ENCODE data around the gene DUSP28.

The DUSP28 gene

GRCh38 chr2:240577281-240578109 lies 17.3 kb downstream of the DUSP28 start:
- H3K4me3 Mint-ChIP-seq: no peak overlapping the region
- peaks cover 62% of the 10 kb centered on the region for H3K4me1 Mint-ChIP-seq (ENCODE audit: low read depth)
- intact Hi-C loops (cut with micrococcal nuclease): no loop called here
- H3K27ac Mint-ChIP-seq: peak overlapping the region; percentile 87
- peaks cover 93% of the 10 kb centered on the region for H3K36me3 Mint-ChIP-seq (ENCODE audit: low read depth)
- H3K27me3 Mint-ChIP-seq: no peaks in the 10 kb centered on the region
- no peaks in the 10 kb centered on the region for H3K9me3 Mint-ChIP-seq

- peaks cover 63% of the 10 kb centered on the region for H3K4me1 Mint-ChIP-seq (ENCODE audit: low read depth)
- intact Hi-C loops (cut with micrococcal nuclease): no loop called here
- H3K27me3 Mint-ChIP-seq: no peaks in the 10 kb centered on the region
- no peaks in the 10 kb centered on the region for H3K9me3 Mint-ChIP-seq
- H3K27ac Mint-ChIP-seq: peak overlapping the region; percentile 87
- H3K36me3 Mint-ChIP-seq (ENCODE audit: low read depth): peaks cover 91% of the 10 kb centered on the region
- H3K4me3 Mint-ChIP-seq: no peak overlapping the region
Measured at GRCh38 chr2:240578110-240578450, 17.9 kb downstream of the DUSP28 start.

- Mint-ChIP-seq H3K36me3 (ENCODE audit: low read depth) (peaks cover 90% of the 10 kb centered on the region), H3K27me3 (no peaks in the 10 kb centered on the region), H3K9me3 (no peaks in the 10 kb centered on the region), H3K27ac (peak overlapping the region; percentile 87), H3K4me1 (ENCODE audit: low read depth) (peaks cover 68% of the 10 kb centered on the region), H3K4me3 (no peak overlapping the region)
- intact Hi-C loops (cut with micrococcal nuclease): no loop called here
Measured at GRCh38 chr2:240578488-240578887, 18.3 kb downstream of the DUSP28 start.

- H3K27me3 Mint-ChIP-seq: no peaks in the 10 kb centered on the region
- intact Hi-C loops (cut with micrococcal nuclease): no loop called here
- no peaks in the 10 kb centered on the region for H3K9me3 Mint-ChIP-seq
- peak overlapping the region; percentile 87 for H3K27ac Mint-ChIP-seq
- peaks cover 83% of the 10 kb centered on the region for H3K36me3 Mint-ChIP-seq (ENCODE audit: low read depth)
- peak overlapping the region; percentile 54 for H3K4me3 Mint-ChIP-seq
- H3K4me1 Mint-ChIP-seq (ENCODE audit: low read depth): peaks cover 74% of the 10 kb centered on the region
Measured at GRCh38 chr2:240579071-240579762, 19.1 kb downstream of the DUSP28 start.

- peak overlapping the region; percentile 54 for H3K4me3 Mint-ChIP-seq
Measured at GRCh38 chr2:240579771-240580614, 19.8 kb downstream of the DUSP28 start.

GRCh38 chr2:240581811-240582210 lies 21.7 kb downstream of the DUSP28 start:
- Mint-ChIP-seq H3K27ac (peak overlapping the region; percentile 43), H3K4me3 (no peak overlapping the region), H3K36me3 (ENCODE audit: low read depth) (peaks cover 71% of the 10 kb centered on the region), H3K9me3 (no peaks in the 10 kb centered on the region), H3K4me1 (ENCODE audit: low read depth) (peaks cover 78% of the 10 kb centered on the region), H3K27me3 (no peaks in the 10 kb centered on the region)
- intact Hi-C loops (cut with micrococcal nuclease): no loop called here

More at GRCh38 chr2:240579771-240580614, 19.8 kb downstream of the DUSP28 start:
- Mint-ChIP-seq H3K9me3 (no peaks in the 10 kb centered on the region), H3K27ac (peak overlapping the region; percentile 87), H3K4me1 (ENCODE audit: low read depth) (peaks cover 77% of the 10 kb centered on the region), H3K36me3 (ENCODE audit: low read depth) (peaks cover 83% of the 10 kb centered on the region), H3K27me3 (no peaks in the 10 kb centered on the region)
- intact Hi-C loops (cut with micrococcal nuclease): no loop called here

- Mint-ChIP-seq H3K9me3 (no peaks in the 10 kb centered on the region), H3K36me3 (ENCODE audit: low read depth) (peaks cover 61% of the 10 kb centered on the region), H3K27me3 (no peaks in the 10 kb centered on the region), H3K27ac (no peak overlapping the region), H3K4me3 (no peak overlapping the region), H3K4me1 (ENCODE audit: low read depth) (peaks cover 79% of the 10 kb centered on the region)
- intact Hi-C loops (cut with micrococcal nuclease): no loop called here
Measured at GRCh38 chr2:240582781-240583180, 22.6 kb downstream of the DUSP28 start.

GRCh38 chr2:240583774-240584173 lies 23.6 kb downstream of the DUSP28 start:
- no peak overlapping the region for H3K4me3 Mint-ChIP-seq
- intact Hi-C loops (cut with micrococcal nuclease): loop anchor here (2.0 kb wide), 1 partner anchor 17 kb away; no protein-coding TSS in a partner anchor
- no peaks in the 10 kb centered on the region for H3K9me3 Mint-ChIP-seq

GRCh38 chr2:240584486-240585031 lies 24.4 kb downstream of the DUSP28 start:
- H3K4me3 Mint-ChIP-seq: peak overlapping the region; percentile 92
- peaks cover 79% of the 10 kb centered on the region for H3K4me1 Mint-ChIP-seq (ENCODE audit: low read depth)
- intact Hi-C loops (cut with micrococcal nuclease): loop anchor here (2.0 to 5.0 kb wide), 2 partner anchors 18 to 72 kb away; no protein-coding TSS in a partner anchor
- peak overlapping the region; percentile 97 for H3K27ac Mint-ChIP-seq
- H3K9me3 Mint-ChIP-seq: no peaks in the 10 kb centered on the region
- no peaks in the 10 kb centered on the region for H3K27me3 Mint-ChIP-seq
- H3K36me3 Mint-ChIP-seq (ENCODE audit: low read depth): peaks cover 51% of the 10 kb centered on the region

More at GRCh38 chr2:240583774-240584173, 23.6 kb downstream of the DUSP28 start:
- Mint-ChIP-seq H3K36me3 (ENCODE audit: low read depth) (peaks cover 52% of the 10 kb centered on the region), H3K27me3 (no peaks in the 10 kb centered on the region), H3K4me1 (ENCODE audit: low read depth) (peaks cover 79% of the 10 kb centered on the region), H3K27ac (peak overlapping the region; percentile 68)

GRCh38 chr2:240585101-240585500 lies 24.9 kb downstream of the DUSP28 start:
- no peaks in the 10 kb centered on the region for H3K9me3 Mint-ChIP-seq
- H3K27ac Mint-ChIP-seq: peak overlapping the region; percentile 97
- intact Hi-C loops (cut with micrococcal nuclease): loop anchor here (2.0 to 5.0 kb wide), 2 partner anchors 18 to 73 kb away; no protein-coding TSS in a partner anchor
- H3K4me3 Mint-ChIP-seq: peak overlapping the region; percentile 92
- peaks cover 54% of the 10 kb centered on the region for H3K36me3 Mint-ChIP-seq (ENCODE audit: low read depth)
- no peaks in the 10 kb centered on the region for H3K27me3 Mint-ChIP-seq
- H3K4me1 Mint-ChIP-seq (ENCODE audit: low read depth): peaks cover 73% of the 10 kb centered on the region

- Mint-ChIP-seq H3K36me3 (ENCODE audit: low read depth) (peaks cover 54% of the 10 kb centered on the region), H3K27me3 (no peaks in the 10 kb centered on the region), H3K4me1 (ENCODE audit: low read depth) (peaks cover 67% of the 10 kb centered on the region), H3K9me3 (no peaks in the 10 kb centered on the region), H3K4me3 (peak overlapping the region; percentile 92), H3K27ac (peak overlapping the region; percentile 97)
- intact Hi-C loops (cut with micrococcal nuclease): loop anchor here (2.0 to 5.0 kb wide), 4 partner anchors 19 to 73 kb away; partner anchors contain the start of gene DUSP28
Measured at GRCh38 chr2:240585681-240586197, 25.6 kb downstream of the DUSP28 start.

- peak within 1 kb of the TSS; percentile 97 for H3K27ac Mint-ChIP-seq
- peak within 1 kb of the TSS; percentile 92 for H3K4me3 Mint-ChIP-seq
- intact Hi-C loops (cut with micrococcal nuclease): loop anchor here (2.0 to 5.0 kb wide), 3 partner anchors 26 to 74 kb away; partner anchors contain the start of gene DUSP28
- H3K9me3 Mint-ChIP-seq: no peaks in the 10 kb centered on the region
- H3K27me3 Mint-ChIP-seq: no peaks in the 10 kb centered on the region
- H3K36me3 Mint-ChIP-seq (ENCODE audit: low read depth): peaks cover 54% of the 10 kb centered on the region
- peaks cover 63% of the 10 kb centered on the region for H3K4me1 Mint-ChIP-seq (ENCODE audit: low read depth)
Measured at GRCh38 chr2:240586198-240586918, 26.2 kb downstream of the DUSP28 start, which contains the start of gene CAPN10. CAPN10 (plus strand) TSS chr2:240586734; CDS start chr2:240586912, 178 bp downstream.
